H54 (cell line): ENCODE measurements around the gene OGFRL1.
"Not testable (repeated sequence)": the region's sequence is repeated elsewhere in the genome, so short reads cannot be mapped to it uniquely, and the experiment has no call there.

Source experiments
- DNase-seq: peaks from one replicate; pipeline ENCODE4 v3.0.0; 2011; ENCODE audit warnings: low spot score, mixed read lengths; ENCODE audit not compliant: insufficient read length
- FAIRE-seq: peaks from 3 replicates; lab custom pipeline; 2011; peaks lifted over from hg19 to GRCh38; lab: Jason Lieb, UNC
- POLR2A ChIP-seq: IDR thresholded peaks from 2 replicates; pipeline ENCODE4 v1.6.1; 2011; ENCODE audit warnings: low read depth, mild to moderate bottlenecking, low read length

OGFRL1 gene

DNA sequence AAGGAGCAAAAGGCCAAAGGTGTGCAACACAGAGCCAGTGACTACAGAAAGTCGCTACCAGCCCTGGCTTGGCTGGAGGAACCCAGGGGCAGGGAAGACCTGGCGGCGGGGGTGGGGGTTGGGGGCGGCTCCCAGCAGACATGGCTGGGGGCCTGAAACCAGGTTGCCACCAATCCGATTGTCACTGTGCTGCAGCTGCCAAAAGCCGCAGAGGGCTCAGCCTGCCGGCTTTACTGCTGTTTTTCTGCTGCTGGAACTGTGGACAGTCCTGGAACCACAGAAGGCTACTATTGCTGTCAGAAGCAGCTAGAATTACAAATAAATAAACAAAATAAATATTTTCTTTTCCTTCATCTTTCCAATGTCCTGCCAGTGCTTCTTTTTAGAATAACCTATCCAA lies 25.7 kb upstream of the OGFRL1 start:
- no peak for TF ChIP-seq POLR2A
- FAIRE-seq (no peak), DNase-seq (no peak)

DNA sequence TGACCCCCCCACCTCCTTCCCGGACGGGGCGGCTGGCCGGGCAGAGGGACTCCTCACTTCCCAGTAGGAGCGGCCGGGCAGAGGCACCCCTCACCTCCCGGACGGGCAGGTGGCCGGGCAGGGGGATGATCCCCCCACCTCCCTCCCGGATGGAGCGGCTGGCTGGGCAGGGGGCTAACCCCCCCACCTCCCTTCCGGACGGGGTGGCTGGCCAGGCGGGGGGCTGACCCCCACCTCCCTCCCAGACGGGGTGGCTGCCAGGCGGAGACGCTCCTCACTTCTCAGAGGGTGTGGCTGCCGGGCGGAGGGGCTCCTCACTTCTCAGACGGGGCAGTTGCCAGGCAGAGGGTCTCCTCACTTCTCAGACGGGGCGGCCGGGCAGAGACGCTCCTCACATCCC lies 22.2 kb upstream of the OGFRL1 start:
- not testable (repeated sequence) for FAIRE-seq

DNA sequence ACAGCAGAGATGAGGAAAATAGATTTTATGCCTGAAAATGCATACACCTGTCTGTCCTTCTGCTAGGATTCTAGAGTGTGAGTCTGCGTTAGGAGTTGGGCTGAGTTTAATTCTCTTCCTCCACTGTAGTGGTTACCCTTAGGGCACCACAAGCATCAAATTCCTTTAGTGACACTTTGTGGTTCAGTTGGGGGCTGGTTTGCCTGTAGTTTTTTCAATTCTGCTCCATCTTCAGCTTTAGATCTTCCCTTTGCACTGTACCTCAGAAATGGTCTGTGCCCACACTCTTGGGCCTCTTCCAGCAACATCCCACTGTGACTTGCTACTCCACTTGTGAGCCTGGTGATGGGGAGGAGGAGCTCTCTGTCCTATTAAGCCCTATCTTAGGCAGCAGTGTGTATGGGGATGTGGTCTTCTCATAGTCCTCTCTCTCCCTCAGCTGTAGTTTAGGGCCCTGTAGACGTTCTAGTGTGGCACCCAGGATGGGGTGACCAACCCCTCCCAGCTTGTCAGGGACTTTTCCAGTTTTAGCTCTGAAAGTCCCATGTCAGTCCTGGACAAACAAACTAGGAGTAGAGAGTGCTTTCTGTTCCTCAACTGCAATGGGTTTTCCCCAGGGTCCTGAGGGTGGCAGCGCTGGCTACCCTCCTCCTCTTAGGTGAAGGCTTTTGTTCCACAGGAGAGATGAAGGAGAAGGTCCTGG lies 19.7 kb upstream of the OGFRL1 start:
- FAIRE-seq (no peak), DNase-seq (no peak)
- no peak for TF ChIP-seq POLR2A

More for the DNA sequence above, 22.2 kb upstream of the OGFRL1 start:
- DNase-seq = not testable (repeated sequence)

DNA sequence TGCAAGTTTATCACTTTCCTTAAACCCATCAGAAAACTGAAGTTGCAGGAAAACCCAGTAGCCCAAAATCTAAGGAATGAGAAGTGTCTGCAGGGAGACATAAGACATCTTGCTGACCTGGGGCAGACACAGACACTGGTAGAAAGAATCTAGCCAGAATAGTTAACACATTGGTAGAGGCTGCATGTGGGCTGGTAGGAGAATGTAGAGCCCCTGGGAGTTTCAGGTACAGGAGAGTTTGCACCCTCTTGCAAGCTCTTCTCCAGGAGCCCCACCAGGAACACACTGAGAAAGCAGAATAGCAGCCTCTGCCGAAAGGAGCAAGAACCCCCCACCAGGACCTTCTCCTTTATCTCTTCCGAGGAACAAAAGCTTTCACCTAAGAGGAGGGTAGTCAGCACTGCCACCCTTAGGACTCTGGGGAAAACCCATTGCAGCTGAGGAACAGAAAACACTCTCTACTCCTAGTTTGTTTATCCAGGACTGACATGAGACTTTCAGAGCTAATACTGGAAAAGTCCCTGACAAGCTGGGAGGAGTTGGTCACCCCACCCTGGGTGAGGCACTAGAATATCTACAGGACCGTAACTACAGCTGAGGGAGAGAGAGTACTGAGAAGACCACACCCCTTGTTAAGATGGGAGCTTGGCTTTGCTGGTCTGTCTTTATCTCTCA lies 10.5 kb upstream of the OGFRL1 start:
- no peak for DNase-seq
- TF ChIP-seq POLR2A = no peak
- no peak for FAIRE-seq

DNA sequence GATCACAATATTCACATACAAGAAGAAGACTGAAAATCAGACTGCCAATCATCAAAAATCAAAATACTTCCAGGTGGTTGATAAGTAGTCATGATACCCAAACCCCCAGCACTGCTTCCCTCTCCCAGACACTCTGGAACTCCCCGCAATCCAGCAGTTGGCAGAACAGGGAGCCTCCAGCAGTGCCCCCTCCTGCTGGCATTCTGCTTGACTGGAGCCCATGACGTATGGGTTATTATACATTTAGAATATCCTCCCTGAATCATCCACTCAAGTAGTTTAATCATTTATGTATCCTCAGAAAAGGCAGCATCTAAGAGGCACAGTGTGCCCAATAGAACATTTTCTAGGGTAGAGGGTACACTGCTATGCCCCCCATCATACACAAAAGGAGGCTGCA lies 9.3 kb upstream of the OGFRL1 start:
- TF ChIP-seq POLR2A = no peak
- DNase-seq (no peak), FAIRE-seq (no peak)

DNA sequence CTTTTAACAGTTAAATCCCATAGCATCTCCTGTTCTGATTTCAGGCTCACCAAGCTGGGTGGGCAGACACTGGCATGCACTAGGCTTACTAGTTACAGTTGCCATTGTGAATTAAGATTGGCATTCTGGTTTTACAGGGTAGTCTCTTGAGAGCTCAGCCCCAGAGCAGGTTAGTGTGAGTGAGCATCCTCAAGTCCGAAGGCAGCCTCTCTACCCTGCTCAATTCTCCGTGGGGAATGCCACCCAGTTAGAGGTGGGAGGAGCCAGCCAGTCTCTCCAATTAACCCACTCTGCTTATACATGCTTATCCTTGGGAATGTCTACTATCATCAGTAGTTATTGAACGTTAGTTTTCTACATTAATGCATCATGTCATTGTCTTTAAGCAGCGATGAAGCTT lies 8.9 kb upstream of the OGFRL1 start:
- FAIRE-seq = no peak
- TF ChIP-seq POLR2A = no peak
- no peak for DNase-seq

DNA sequence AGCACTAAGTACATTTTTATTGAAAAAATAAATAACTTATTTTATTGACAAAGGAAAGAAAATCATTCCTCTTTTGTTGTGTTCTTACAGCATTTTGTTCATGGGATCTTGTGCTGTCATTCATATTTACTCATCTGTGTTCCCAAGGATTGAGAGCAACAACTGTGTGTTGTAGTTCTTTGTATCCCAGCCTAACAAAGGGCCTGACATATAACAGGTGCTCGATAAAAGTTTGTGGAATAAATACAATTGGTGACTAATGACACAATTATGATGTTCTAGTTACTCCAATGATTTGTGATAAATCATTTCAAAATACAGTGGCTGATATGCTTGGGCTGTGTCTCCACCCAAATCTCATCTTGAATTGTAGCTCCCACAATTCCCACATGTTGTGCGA lies 7.9 kb upstream of the OGFRL1 start:
- no peak for FAIRE-seq
- no peak for TF ChIP-seq POLR2A
- no peak for DNase-seq

DNA sequence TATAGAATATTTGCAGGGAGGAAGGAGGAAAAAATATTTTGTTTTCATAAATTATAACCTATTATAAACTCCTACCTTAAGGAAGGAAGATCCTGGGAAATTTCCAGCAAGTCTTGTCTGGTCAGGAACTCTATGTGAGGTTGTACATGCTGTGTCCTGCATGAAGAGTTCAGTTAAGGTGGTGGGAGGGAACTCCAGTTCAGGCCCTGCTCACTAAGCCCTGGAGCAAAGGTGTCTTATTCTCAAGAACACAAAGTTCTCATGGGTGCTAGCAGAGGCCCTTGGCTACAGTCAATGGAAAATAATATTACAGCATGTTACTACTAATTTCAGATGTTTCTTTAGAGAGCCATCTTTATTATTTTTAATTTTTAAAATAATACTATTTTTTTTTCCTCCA lies 3.8 kb upstream of the OGFRL1 start:
- DNase-seq (no peak), FAIRE-seq (no peak)
- no peak for TF ChIP-seq POLR2A

DNA sequence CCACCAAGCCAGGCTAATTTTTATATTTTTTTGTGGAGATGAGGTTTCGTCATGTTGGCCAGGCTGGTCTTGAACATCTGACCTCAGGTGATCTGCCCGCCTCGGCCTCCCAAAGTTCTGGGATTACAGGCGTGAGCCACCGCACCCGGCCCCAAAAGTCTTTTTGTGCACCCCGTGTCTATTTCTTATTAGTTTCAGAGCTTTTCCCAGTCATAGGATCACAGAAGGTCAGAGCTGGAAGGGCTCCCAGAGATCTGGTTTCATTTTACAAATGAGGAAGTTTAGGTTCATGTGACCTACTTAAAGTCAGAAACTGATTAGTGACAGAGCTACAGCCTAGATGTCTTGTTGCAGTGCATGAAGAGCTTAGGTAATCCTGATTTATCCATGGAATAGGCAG lies 1.6 kb upstream of the OGFRL1 start:
- FAIRE-seq (no peak), DNase-seq (no peak)
- no peak for TF ChIP-seq POLR2A

DNA sequence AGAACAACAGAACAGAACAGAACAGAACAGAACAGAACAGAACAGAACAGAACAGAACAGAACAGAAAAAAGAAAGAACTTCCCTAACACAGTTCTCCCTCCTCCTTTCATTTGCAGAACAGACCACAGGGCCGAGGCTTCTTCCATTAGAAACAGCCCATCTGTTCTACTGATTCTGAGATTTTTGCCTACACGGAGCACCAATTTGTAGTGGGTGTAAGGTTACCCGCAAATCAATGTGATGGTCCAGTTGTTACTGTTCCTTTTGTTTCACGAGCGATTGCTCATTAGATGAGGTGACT lies 734 bp upstream of the OGFRL1 start:
- DNase-seq (no peak), FAIRE-seq (no peak)
- no peak for TF ChIP-seq POLR2A

DNA sequence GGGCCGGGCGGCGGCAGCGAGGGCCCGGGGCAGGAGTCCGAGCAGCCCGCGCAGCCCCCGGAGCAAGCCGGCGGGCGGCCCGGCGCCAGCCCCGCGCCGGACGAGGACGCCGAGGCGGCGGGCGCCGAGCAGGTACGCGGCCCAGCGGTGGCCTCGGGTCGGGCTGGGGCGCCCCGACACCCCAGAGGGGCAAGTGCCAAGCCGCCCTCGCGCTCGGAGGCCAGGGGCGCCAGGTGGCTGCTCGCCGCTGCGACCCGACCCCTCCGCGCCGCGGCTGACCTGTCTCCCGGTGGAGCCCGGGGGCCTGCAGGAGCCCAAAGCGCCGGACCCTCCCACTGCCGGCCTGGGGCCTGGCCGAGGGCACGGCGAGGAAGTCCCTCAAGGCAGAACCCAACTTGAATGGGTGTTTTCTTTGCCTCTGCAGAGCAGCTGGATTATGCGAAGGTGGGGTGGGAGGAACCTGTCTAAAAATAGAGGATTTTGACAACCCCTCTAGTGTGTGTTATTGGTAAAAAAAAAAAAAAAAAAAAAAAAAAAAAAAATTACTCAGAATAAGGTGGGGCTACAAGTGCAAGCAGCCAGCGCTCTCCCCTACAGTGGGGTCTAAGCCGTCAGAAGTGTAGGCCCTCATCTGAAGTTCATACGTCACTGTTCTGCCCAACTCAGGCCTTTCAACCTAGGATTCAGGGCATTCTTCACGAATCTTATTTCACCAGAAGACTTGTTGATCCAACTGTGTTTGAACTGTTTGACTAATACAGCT lies 609 bp downstream of the OGFRL1 start:
- DNase-seq = no peak
- FAIRE-seq = no peak
- no peak for TF ChIP-seq POLR2A

DNA sequence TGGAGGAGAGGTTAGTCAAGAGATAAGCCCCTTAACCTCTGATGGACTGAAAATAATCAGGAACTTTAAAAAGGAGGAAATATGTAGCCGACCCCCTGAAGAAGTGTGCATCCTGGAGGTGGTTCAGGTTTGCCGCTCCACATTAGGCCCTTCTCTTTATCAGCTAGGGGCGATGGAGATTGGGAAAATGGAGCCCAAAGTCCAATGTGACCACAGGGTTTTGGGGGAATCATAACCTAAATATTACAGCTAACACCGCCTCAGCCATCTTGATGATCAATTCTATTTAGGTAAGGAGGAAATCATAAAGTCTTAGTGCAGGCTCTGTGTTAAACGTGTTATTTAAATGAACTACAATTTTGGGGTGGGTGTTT lies 1.2 kb downstream of the OGFRL1 start:
- no peak for TF ChIP-seq POLR2A
- FAIRE-seq = peak; percentile 38
- no peak for DNase-seq

DNA sequence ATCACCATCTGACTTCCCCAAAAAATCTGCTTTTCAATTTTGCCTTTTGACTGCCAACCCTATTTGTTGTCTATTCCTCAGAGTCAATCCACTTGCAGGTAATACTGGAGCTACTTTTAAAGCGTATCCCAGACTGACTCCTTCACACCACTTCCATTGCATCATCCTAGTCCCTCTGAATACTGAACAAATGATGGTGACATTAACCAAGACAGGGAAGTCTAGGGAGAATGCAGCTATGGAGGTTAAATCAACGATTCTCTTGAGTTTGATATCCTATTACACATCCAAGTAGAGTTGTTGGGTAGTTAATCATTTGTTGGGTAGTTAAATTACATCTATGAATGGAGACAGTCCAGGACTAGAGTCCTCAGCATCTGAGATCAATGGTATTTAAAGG lies 2.0 kb downstream of the OGFRL1 start:
- no peak for TF ChIP-seq POLR2A
- DNase-seq (no peak), FAIRE-seq (no peak)

DNA sequence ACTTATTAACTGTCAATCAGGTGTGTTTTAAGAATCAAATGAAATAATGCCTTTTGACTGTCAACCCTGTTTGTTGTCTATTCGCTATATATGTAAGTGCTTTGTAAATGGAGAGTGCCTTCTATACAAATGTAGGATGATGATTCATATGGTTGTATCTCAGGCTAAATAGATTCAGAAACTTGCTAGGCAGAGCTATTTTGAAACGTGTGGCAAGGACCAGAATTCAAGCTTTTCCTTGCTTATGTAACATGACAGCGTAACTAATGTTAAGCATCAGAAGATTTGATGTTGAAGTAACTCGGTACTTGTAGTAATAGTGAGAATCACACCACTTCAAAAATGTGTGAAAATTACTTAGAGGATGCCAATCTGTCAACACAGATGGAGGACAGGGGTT lies 3.4 kb downstream of the OGFRL1 start:
- FAIRE-seq = peak; percentile 70
- no peak for TF ChIP-seq POLR2A

DNA sequence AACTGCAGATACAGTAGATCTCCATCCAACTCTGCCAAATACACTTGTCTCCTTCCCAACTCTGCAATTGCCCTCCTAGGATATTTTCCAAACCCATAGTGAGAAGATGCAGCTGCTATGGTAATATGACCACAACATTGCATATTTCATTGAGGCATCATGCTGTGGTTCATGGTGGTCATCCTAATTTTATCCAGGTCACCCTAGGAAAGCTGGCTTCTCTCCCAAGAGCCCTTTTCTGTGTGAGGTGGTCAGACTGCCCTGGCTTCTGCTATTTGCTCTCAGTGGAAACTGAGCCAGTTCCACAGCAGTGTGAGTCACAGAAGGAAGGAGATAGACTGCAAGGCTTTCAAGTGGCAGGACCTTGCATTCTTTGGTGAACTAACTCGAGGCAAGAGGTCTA lies 5.5 kb downstream of the OGFRL1 start:
- FAIRE-seq (peak; percentile 99), DNase-seq (no peak)
- no peak for TF ChIP-seq POLR2A

More for the DNA sequence above, 3.4 kb downstream of the OGFRL1 start:
- DNase-seq = no peak
